Peyer's patch (tissue), 4 donors: ENCODE measurements around the gene MYF6.
"Not testable (repeated sequence)": the region's sequence is repeated elsewhere in the genome, so short reads cannot be mapped to it uniquely, and the experiment has no call there.

Source experiments
- POLR2A ChIP-seq, 2 donors: fragments of 450-650 bp; IDR thresholded peaks; one replicate each; pipeline ENCODE4 v1.5.1; 2017; ENCODE audit warnings: antibody characterized with exemption in 2 of 2, mild to moderate bottlenecking in 2 of 2, moderate library complexity in 2 of 2
- TF ChIP-seq, protein P1 (sequence below), 6 experiments: fragments of 450-650 bp in 4 of 6; fragments of 200-600 bp in 2 of 6; sonication (generic) in 1 of 6; IDR thresholded peaks; one replicate each; pipeline ENCODE4 v1.5.1; 2017 to 2019; ENCODE audit warnings: antibody characterized with exemption in 6 of 6, mild to moderate bottlenecking in 3 of 6, moderate library complexity in 1 of 6

DNA sequence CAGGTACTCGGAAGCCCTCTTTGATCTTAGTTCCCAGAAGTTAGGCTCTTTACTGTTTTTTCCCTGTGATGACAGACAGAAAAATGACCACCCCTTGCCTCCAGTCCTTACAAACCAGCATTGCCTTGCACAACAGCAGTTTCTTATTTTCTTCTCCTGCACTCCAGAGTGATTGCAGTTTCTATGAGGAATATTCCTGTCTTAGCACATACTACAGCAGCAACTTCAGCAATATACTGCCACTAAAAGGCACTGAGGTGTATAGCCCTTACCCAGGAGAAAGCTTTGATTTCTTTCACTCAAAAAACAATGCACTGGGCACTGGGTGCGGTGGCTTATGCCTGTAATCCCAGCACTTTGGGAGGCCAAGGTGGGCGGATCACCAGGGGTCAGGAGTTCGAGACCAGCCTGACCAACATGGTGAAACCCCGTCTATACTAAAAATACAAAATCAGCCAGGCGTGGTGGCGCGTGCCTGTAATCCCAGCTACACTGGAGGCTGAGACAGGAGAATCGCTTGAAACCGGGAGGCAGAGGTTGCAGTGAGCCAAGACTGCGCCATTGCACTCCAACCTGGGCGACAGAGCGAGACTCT, 31.3 kb upstream of the MYF6 start:
- TF ChIP-seq, protein P1, sequence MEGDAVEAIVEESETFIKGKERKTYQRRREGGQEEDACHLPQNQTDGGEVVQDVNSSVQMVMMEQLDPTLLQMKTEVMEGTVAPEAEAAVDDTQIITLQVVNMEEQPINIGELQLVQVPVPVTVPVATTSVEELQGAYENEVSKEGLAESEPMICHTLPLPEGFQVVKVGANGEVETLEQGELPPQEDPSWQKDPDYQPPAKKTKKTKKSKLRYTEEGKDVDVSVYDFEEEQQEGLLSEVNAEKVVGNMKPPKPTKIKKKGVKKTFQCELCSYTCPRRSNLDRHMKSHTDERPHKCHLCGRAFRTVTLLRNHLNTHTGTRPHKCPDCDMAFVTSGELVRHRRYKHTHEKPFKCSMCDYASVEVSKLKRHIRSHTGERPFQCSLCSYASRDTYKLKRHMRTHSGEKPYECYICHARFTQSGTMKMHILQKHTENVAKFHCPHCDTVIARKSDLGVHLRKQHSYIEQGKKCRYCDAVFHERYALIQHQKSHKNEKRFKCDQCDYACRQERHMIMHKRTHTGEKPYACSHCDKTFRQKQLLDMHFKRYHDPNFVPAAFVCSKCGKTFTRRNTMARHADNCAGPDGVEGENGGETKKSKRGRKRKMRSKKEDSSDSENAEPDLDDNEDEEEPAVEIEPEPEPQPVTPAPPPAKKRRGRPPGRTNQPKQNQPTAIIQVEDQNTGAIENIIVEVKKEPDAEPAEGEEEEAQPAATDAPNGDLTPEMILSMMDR (IDR thresholded peaks at IDR 0.05), result not testable (repeated sequence)
- not testable (repeated sequence) for TF ChIP-seq POLR2A (IDR thresholded peaks at IDR 0.05)
